Panc1 (cell line): ENCODE measurements around the gene PCGF3.

Experiments
- CTCF ChIP-seq: fragments of 450-650 bp; IDR thresholded peaks from 2 replicates; pipeline ENCODE4 v1.5.1; 2017; ENCODE audit warnings: mild to moderate bottlenecking
- POLR2AphosphoS5 ChIP-seq: IDR thresholded peaks from 2 replicates; pipeline ENCODE4 v1.6.1; 2012; ENCODE audit warnings: mild to moderate bottlenecking, low read depth, low read length, moderate library complexity
- SIN3A ChIP-seq: IDR thresholded peaks from 2 replicates; pipeline ENCODE4 v1.6.1; 2012; ENCODE audit warnings: low read depth, mild to moderate bottlenecking, low read length, moderate library complexity, borderline replicate concordance; ENCODE audit not compliant: insufficient read depth
- TF ChIP-seq, protein P1 (sequence below), 2 experiments: IDR thresholded peaks; 2 replicates each; pipeline ENCODE4 v1.6.1; 2011 to 2012; ENCODE audit warnings: low read depth in 2 of 2, control low read depth in 1 of 2, low read length in 1 of 2, mild to moderate bottlenecking in 1 of 2, moderate library complexity in 1 of 2; ENCODE audit not compliant: insufficient read depth in 1 of 2

DNA sequence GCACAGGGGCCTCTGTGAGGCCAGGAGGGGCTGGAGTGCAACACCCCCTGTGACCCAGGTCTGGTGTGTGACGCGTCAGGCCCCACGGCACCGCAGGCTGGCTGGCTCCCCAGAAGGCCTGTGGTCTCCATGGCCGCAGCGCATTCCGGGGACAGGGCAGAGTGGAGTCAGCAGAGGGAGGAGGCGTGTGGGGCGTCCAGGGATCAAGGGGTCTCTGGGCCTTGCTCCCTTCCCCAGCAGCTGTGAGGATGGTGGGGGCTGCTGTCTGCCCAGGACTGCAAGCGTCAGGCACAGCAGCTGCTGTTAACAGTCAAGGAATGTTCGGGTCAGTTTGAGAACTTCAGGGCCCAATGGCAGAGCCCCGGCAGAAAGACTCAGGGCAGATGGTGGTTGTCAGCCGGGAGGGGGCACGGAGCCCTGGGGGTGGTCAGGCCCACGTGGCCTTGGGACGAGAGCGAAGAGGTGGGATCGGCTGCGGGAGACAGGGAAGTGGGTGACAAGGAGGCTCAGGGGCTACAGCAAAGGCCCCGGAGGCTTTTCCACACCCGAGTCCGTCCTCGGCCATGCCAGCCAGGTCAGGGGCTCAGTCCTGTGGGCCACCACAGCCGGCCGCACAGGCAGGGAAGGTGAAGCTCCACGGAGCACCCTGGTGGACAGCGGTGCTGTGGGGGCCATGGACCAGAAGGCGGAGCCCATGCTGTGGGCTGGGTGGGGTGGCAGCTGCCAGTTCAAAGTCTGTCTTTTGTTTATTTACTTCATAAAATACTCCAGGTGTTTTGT is 18.3 kb downstream of the PCGF3 start:
- TF ChIP-seq CTCF = no peak
- TF ChIP-seq, protein P1, sequence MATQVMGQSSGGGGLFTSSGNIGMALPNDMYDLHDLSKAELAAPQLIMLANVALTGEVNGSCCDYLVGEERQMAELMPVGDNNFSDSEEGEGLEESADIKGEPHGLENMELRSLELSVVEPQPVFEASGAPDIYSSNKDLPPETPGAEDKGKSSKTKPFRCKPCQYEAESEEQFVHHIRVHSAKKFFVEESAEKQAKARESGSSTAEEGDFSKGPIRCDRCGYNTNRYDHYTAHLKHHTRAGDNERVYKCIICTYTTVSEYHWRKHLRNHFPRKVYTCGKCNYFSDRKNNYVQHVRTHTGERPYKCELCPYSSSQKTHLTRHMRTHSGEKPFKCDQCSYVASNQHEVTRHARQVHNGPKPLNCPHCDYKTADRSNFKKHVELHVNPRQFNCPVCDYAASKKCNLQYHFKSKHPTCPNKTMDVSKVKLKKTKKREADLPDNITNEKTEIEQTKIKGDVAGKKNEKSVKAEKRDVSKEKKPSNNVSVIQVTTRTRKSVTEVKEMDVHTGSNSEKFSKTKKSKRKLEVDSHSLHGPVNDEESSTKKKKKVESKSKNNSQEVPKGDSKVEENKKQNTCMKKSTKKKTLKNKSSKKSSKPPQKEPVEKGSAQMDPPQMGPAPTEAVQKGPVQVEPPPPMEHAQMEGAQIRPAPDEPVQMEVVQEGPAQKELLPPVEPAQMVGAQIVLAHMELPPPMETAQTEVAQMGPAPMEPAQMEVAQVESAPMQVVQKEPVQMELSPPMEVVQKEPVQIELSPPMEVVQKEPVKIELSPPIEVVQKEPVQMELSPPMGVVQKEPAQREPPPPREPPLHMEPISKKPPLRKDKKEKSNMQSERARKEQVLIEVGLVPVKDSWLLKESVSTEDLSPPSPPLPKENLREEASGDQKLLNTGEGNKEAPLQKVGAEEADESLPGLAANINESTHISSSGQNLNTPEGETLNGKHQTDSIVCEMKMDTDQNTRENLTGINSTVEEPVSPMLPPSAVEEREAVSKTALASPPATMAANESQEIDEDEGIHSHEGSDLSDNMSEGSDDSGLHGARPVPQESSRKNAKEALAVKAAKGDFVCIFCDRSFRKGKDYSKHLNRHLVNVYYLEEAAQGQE (IDR thresholded peaks at IDR 0.05; ENCODE audit: insufficient read depth in 1 of 2, low read depth in 2 of 2, low read length in 1 of 2) = no peak
- TF ChIP-seq SIN3A = no peak
- TF ChIP-seq POLR2AphosphoS5 = no peak
